ENCODE results near the gene EPHA7. TPM values are rescaled to one million over a fixed set of nuclear protein-coding genes. Genes with fewer than 3 reads are reported as not detected.
A peak's percentile ranks its signal among the peaks of the same experiment; 100 is the strongest.

The EPHA7 gene
- total RNA-seq, 6 experiments from 2014 or later, result 0.03 TPM; not detected in 5

- no peak overlapping the region for H3K27ac Mint-ChIP-seq
- DNase-seq, result no peak
- peaks cover 19% of the 10 kb centered on the region for H3K9me3 Mint-ChIP-seq
- no peaks in the 10 kb centered on the region for H3K27me3 Mint-ChIP-seq (ENCODE audit: insufficient read depth)
- H3K4me3 Mint-ChIP-seq, result no peak overlapping the region
- H3K36me3 Mint-ChIP-seq (ENCODE audit: low read depth), result no peaks in the 10 kb centered on the region
- H3K4me1 Mint-ChIP-seq (ENCODE audit: low read depth), result no peaks in the 10 kb centered on the region
- TF ChIP-seq CTCF (IDR thresholded peaks at IDR 0.05), result no peak
These were observed 18.1 kb upstream of the EPHA7 start for GRCh38 chr6:93437491-93437890.

GRCh38 chr6:93433592-93433991, 14.2 kb upstream of the EPHA7 start:
- no peak for DNase-seq
- H3K36me3 Mint-ChIP-seq (ENCODE audit: low read depth), result no peaks in the 10 kb centered on the region
- no peaks in the 10 kb centered on the region for H3K4me1 Mint-ChIP-seq (ENCODE audit: low read depth)
- H3K27me3 Mint-ChIP-seq (ENCODE audit: insufficient read depth), result no peaks in the 10 kb centered on the region
- no peak overlapping the region for H3K27ac Mint-ChIP-seq
- no peak for TF ChIP-seq CTCF (IDR thresholded peaks at IDR 0.05)
- no peak overlapping the region for H3K4me3 Mint-ChIP-seq
- H3K9me3 Mint-ChIP-seq, result peaks cover 3% of the 10 kb centered on the region; the same call in 1 of the 2 replicates

GRCh38 chr6:93424303-93425064, 5.1 kb upstream of the EPHA7 start:
- Mint-ChIP-seq H3K4me3 (no peak overlapping the region), H3K4me1 (ENCODE audit: low read depth) (peaks cover 10% of the 10 kb centered on the region), H3K36me3 (ENCODE audit: low read depth) (no peaks in the 10 kb centered on the region), H3K27ac (no peak overlapping the region), H3K27me3 (ENCODE audit: insufficient read depth) (no peaks in the 10 kb centered on the region), H3K9me3 (no peaks in the 10 kb centered on the region)
- DNase-seq, result no peak
- peak; percentile 71 for TF ChIP-seq CTCF (IDR thresholded peaks at IDR 0.05)

GRCh38 chr6:93423542-93423941, 4.2 kb upstream of the EPHA7 start:
- TF ChIP-seq CTCF (IDR thresholded peaks at IDR 0.05), result peak; percentile 52
- DNase-seq, result no peak
- Mint-ChIP-seq H3K27ac (no peak overlapping the region), H3K36me3 (ENCODE audit: low read depth) (no peaks in the 10 kb centered on the region), H3K9me3 (0 out of 2 replicates have a peak, but pooled peaks cover 3% of the 10 kb centered on the region), H3K4me3 (no peak overlapping the region), H3K27me3 (ENCODE audit: insufficient read depth) (peaks cover 5% of the 10 kb centered on the region; the same call in 1 of the 2 replicates), H3K4me1 (ENCODE audit: low read depth) (peaks cover 15% of the 10 kb centered on the region)

GRCh38 chr6:93420163-93420795, 920 bp upstream of the EPHA7 start:
- no peak for DNase-seq
- Mint-ChIP-seq H3K9me3 (0 out of 2 replicates have a peak, but pooled peaks cover 3% of the 10 kb centered on the region), H3K27me3 (ENCODE audit: insufficient read depth) (peaks cover 23% of the 10 kb centered on the region), H3K36me3 (ENCODE audit: low read depth) (no peaks in the 10 kb centered on the region), H3K4me3 (peak overlapping the region; percentile 88), H3K4me1 (ENCODE audit: low read depth) (peaks cover 15% of the 10 kb centered on the region), H3K27ac (no peak overlapping the region)
- no peak for TF ChIP-seq CTCF (IDR thresholded peaks at IDR 0.05)
